Lower leg skin (tissue), 4 donors: ENCODE measurements around the gene CFAP74. TPM values are rescaled to one million over a fixed set of nuclear protein-coding genes. Genes with fewer than 3 reads are reported as not detected.

Experiments used
- DNase-seq, 2 donors: peaks; one replicate each; pipeline ENCODE4 v3.0.0-alpha.2; 2019; ENCODE audit warnings: low spot score in 2 of 2
- H3K4me3 ChIP-seq: fragments of 200-600 bp; sonication (generic); 2 replicates; pipeline ENCODE4 v1.5.1; 2017; ENCODE audit warnings: mild to moderate bottlenecking, low read depth; ENCODE audit not compliant: poor library complexity, severe bottlenecking
- POLR2A ChIP-seq, 2 donors: fragments of 450-650 bp; IDR thresholded peaks; one replicate each; pipeline ENCODE4 v1.6.1; 2016 to 2017; ENCODE audit warnings: antibody characterized with exemption in 2 of 2, mild to moderate bottlenecking in 1 of 2, moderate library complexity in 1 of 2
- WGBS, 2 donors: methylation state at CpG; one replicate each; pipeline ENCODE4 v1.1.5; 2018; 5-methylcytosine and 5-hydroxymethylcytosine counted together
- intact Hi-C: fragments of 100-400 bp; cut with DNase I; formaldehyde crosslinking; loops from one replicate; pipeline ENCODE4 v1.15.0; 2023; ENCODE audit warnings: low total_unique reads
- total RNA-seq, 4 donors: library from RNA; depleted of rRNA; stranded (reverse); fragments of >200 nt; gene quantifications; one replicate each; pipeline ENCODE4 v1.1.0, GENCODE V29; 2016
- TF ChIP-seq, protein P1 (sequence below), 3 donors: fragments of 450-650 bp; IDR thresholded peaks; one replicate each; pipeline ENCODE4 v1.5.1; 2016; ENCODE audit warnings: antibody characterized with exemption in 3 of 3, mild to moderate bottlenecking in 3 of 3, moderate library complexity in 2 of 3

The CFAP74 gene
- total RNA-seq, 4 donors from 2014 or later = 0.10 TPM; not detected in 3

DNA sequence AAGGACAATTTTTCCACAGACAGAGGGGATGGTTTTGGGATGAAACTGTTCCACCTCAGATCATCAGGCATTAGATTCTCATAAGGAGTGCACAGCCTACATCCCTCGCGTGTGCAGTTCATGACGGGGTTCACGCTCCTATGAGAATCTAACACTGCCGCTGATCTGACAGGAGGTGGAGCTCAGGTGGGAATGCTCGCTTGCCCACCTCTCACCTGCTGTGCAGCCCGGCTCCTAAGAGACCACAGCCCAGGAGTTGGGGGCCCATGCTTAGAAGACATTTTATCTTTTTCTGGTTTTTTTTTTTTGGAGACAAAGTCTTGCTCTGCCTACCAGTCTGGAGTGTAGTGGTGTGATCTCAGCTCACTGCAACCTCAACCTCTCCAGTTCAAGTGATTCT is 128.7 kb downstream of the CFAP74 start:
- no peak for DNase-seq
- 89 to 98% methylated on average over 7 of the region's 7 CpGs for WGBS, 2 donors
- intact Hi-C loops = no loop called here
- TF ChIP-seq POLR2A (IDR thresholded peaks at IDR 0.05) = no peak
- TF ChIP-seq, protein P1, sequence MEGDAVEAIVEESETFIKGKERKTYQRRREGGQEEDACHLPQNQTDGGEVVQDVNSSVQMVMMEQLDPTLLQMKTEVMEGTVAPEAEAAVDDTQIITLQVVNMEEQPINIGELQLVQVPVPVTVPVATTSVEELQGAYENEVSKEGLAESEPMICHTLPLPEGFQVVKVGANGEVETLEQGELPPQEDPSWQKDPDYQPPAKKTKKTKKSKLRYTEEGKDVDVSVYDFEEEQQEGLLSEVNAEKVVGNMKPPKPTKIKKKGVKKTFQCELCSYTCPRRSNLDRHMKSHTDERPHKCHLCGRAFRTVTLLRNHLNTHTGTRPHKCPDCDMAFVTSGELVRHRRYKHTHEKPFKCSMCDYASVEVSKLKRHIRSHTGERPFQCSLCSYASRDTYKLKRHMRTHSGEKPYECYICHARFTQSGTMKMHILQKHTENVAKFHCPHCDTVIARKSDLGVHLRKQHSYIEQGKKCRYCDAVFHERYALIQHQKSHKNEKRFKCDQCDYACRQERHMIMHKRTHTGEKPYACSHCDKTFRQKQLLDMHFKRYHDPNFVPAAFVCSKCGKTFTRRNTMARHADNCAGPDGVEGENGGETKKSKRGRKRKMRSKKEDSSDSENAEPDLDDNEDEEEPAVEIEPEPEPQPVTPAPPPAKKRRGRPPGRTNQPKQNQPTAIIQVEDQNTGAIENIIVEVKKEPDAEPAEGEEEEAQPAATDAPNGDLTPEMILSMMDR (IDR thresholded peaks at IDR 0.05) = no peak
- no peak overlapping the region for H3K4me3 ChIP-seq

DNA sequence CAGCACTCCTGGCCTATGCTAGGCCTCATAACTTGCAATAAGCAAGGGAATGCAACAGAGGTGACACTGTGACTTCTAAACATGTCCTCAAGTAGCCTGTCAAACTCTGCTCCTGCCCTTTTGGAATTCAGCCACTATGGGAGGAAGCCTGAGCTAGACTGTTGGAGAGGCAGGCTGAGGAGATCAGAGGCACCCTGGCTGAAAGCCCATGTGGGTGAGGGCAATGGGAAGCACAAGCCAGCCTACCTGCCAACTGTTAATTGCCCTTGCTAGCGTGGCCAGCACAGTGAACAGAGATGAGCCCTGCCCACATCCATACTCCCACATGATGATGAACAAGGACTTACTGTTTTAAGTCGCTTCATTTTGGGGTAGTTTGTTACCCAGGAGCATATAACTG is 130.4 kb downstream of the CFAP74 start:
- DNase-seq = no peak

DNA sequence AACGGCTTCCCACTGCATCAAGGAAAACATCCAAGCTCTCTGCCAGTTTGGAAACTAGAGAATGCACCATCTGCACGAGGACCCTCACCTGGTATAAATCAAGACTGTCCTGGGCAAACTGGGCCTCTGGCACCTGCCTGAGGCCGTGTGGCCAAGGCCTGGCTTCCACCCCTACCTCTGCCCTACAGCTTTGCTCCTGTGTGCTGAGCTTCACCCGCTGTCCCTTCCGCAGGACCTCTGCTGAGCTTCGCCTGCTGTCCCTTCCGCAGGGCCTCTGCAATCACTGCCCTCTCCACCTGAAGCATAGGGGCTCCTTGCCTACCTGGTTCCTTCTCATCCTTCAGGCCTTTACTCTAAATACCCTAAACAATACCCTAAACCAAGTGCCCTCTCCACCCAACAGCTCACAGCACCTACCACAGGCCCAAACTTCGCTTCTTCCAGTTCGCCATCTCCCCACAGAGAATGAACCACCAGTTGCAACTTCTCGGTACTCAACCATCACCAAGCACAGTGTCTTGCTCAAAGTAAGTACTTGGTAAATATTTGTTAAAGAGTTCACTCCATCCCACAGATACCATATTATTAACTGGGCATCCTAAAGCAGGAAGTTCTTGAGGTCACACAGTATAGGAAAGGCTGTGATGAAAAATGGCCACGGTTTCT is 131.1 kb downstream of the CFAP74 start:
- TF ChIP-seq POLR2A (IDR thresholded peaks at IDR 0.05) = no peak
- TF ChIP-seq, protein P1 (IDR thresholded peaks at IDR 0.05) = no peak
- WGBS, 2 donors = 83 to 85% methylated on average over 11 of the region's 11 CpGs
- intact Hi-C loops = no loop called here
- H3K4me3 ChIP-seq = no peak overlapping the region
- no peak for DNase-seq

More for the DNA sequence above, 130.4 kb downstream of the CFAP74 start:
- no peak for TF ChIP-seq POLR2A (IDR thresholded peaks at IDR 0.05)
- H3K4me3 ChIP-seq = no peak overlapping the region
- WGBS, 2 donors = 40 to 61% methylated on average over 2 of the region's 2 CpGs
- intact Hi-C loops = no loop called here

Other genes starting within 250 kb of the CFAP74 start
- gene NADK, start 225.3 kb downstream of the CFAP74 start, total RNA-seq = 10 to 100 TPM; 45.4 to 58.0 (median 54.2) TPM
- gene GNB1, start 112.7 kb downstream of the CFAP74 start, total RNA-seq = 100 to 1,000 TPM; 103 to 141 (median 123) TPM
- under 1 TPM; 0.13 to 0.89 (median 0.65) TPM for gene CALML6, start 88.5 kb downstream of the CFAP74 start, total RNA-seq
- gene TMEM52, start 84.5 kb downstream of the CFAP74 start, total RNA-seq = 1 to 10 TPM; 2.9 to 6.4 (median 4.1) TPM
- 1 to 10 TPM in 3 of 4 donors, not detected in 1; 1.1 to 5.1 (median 2.0) TPM for gene GABRD, start 15.6 kb upstream of the CFAP74 start, total RNA-seq
- 10 to 100 TPM; 25.9 to 32.2 (median 26.8) TPM for gene PRKCZ, start 46.6 kb upstream of the CFAP74 start, total RNA-seq
- 10 to 100 TPM; 29.8 to 48.0 (median 45.6) TPM for gene FAAP20, start 191.0 kb upstream of the CFAP74 start, total RNA-seq
- 10 to 100 TPM; 67.3 to 80.8 (median 75.4) TPM for gene SKI, start 224.5 kb upstream of the CFAP74 start, total RNA-seq